Thoracic aorta (tissue), 2 donors: ENCODE measurements around the gene GFRA1. TPM values are rescaled to one million over a fixed set of nuclear protein-coding genes. Genes with fewer than 3 reads are reported as not detected.

Experiments used
- ATAC-seq: fragments of 150-250 bp; one replicate; pipeline ENCODE4 v1.8.0; 2017; ENCODE audit warnings: low read depth; ENCODE audit not compliant: insufficient number of reproducible peaks, low FRiP score
- DNase-seq: peaks from one replicate; pipeline ENCODE4 v3.0.0-alpha.2; 2020; ENCODE audit warnings: low spot score
- H3K27ac ChIP-seq, 2 donors: fragments of 200-600 bp; sonication (generic); 1 replicate in 1 of 2; 2 replicates in 1 of 2; pipeline ENCODE4 v1.5.1; 2016; ENCODE audit warnings: mild to moderate bottlenecking in 2 of 2, moderate library complexity in 2 of 2
- H3K27me3 ChIP-seq: fragments of 200-600 bp; sonication (generic); replicated peaks from 2 replicates; pipeline ENCODE4 v1.6.0; 2016; ENCODE audit warnings: mild to moderate bottlenecking; ENCODE audit not compliant: insufficient read depth
- H3K36me3 ChIP-seq: fragments of 200-600 bp; sonication (generic); one replicate; pipeline ENCODE4 v1.5.1; 2016
- H3K4me1 ChIP-seq, 2 donors: fragments of 200-600 bp; sonication (generic); 1 replicate in 1 of 2; 2 replicates in 1 of 2; pipeline versions ENCODE4 v1.5.1 to v1.6.0; 2016; ENCODE audit warnings: low read depth in 2 of 2, mild to moderate bottlenecking in 1 of 2; ENCODE audit not compliant: control insufficient read depth in 1 of 2
- H3K4me3 ChIP-seq: fragments of 200-600 bp; sonication (generic); 2 replicates; pipeline ENCODE4 v1.5.1; 2016; ENCODE audit warnings: mild to moderate bottlenecking
- H3K9me3 ChIP-seq: fragments of 200-600 bp; sonication (generic); 2 replicates; pipeline ENCODE4 v1.5.1; 2016
- CTCF ChIP-seq: fragments of 200-600 bp; sonication (generic); IDR thresholded peaks from one replicate; pipeline ENCODE4 v1.5.1; 2019; ENCODE audit warnings: antibody characterized with exemption
- total RNA-seq, 2 donors: library from RNA; depleted of rRNA; stranded (reverse); fragments of >200 nt; gene quantifications; one replicate each; pipeline versions ENCODE4 v1.1.0 to v1.2.3, GENCODE V29; 2016

GFRA1 gene
- total RNA-seq, 2 donors from 2014 or later: 5.8 to 9.3 TPM

GRCh38 chr10:116256752-116257259 lies 16.2 kb downstream of the GFRA1 start:
- no peaks in the 10 kb centered on the region for H3K36me3 ChIP-seq
- no peaks in the 10 kb centered on the region for H3K27me3 ChIP-seq
- DNase-seq (no peak), ATAC-seq (no peak)
- H3K9me3 ChIP-seq: no peaks in the 10 kb centered on the region
- no peak overlapping the region for H3K27ac ChIP-seq
- peaks cover 0 to 5% of the 10 kb centered on the region in 2 donors for H3K4me1 ChIP-seq
- no peak for TF ChIP-seq CTCF
- H3K4me3 ChIP-seq: no peak overlapping the region

DNA sequence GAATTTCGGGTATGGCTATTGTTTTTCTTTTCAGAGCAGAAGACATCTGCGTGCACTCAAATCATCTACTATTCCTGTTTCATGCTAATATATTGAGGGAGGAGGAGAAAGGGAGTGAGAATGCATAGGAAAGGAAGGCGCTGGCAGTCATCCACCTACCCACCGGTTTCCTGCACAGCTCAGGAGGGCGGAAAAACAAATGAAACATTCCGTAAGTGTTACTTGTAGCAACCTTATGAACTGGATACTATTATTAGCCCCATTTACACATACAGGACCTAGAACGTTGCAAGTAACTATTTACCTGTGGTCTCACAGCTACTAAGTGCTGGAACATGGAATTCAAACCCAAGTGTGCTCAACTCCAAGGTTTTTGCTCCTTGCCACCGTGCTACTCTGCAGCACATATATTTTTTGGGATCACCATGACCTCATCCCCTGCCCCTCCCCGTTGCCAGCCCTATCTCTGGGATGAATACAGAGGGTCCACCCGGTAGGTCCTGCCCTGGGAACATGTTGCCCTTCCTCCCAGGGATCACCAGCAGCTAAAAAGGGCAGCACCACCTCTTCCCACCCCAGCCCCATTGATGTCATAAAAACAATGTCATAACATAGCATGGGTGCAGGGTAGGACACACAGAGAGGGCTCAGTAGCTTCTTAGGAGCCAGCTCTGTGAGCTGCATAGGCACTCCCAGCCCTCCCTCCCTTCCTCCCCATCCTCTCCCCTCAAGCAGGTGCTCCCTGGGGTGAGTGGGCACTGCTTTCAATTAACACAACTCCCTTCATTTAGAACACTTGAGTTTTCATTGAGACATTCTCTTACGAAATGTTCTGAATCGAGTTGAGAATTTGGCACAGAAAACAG lies 16.9 kb downstream of the GFRA1 start:
- Histone ChIP-seq H3K36me3 (no peaks in the 10 kb centered on the region), H3K27ac (no peak overlapping the region), H3K27me3 (no peaks in the 10 kb centered on the region), H3K4me1 (peaks cover 0 to 5% of the 10 kb centered on the region in 2 donors), H3K9me3 (no peaks in the 10 kb centered on the region), H3K4me3 (no peak overlapping the region)
- DNase-seq: no peak
- no peak for TF ChIP-seq CTCF
- ATAC-seq: no peak

DNA sequence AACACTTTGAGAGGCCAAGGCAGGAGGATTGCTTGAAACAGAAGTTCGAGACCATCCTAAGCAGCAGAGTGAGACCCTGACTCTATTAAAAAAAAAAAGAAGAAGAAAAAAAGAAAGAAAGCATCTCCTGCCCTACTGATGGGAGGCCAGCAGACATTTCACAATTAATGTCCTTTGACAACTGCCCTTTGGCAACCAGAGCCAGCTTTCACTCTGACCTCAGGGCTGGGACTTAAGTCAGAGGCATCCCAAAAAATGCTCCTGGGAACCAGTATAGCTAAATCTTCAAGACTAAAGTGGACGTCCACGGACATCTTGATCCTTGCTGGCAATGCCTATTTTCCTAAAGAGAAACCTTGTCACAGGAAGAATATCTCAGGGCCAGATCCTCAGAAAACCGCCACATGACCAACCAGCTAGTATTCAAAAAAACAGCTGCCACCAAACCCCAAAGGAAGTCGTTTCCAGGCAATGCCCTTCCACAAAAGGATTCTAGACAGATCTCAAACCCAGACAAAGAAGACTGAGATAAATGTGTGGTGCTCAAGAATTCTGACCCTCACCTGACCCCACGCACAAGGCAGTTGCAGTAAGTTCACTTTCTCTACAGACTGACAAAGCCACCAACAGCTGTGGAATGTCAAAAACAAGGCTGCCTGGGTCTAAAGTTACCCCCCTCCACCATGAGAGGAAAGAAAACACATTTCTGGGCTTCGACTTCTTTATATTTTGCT lies 18.4 kb downstream of the GFRA1 start:
- H3K9me3 ChIP-seq: no peaks in the 10 kb centered on the region
- peaks cover 0 to 5% of the 10 kb centered on the region in 2 donors for H3K4me1 ChIP-seq
- H3K4me3 ChIP-seq: no peak overlapping the region
- ATAC-seq (no peak), DNase-seq (no peak)
- no peaks in the 10 kb centered on the region for H3K36me3 ChIP-seq
- H3K27me3 ChIP-seq: no peaks in the 10 kb centered on the region
- H3K27ac ChIP-seq: no peak overlapping the region
- no peak for TF ChIP-seq CTCF

DNA sequence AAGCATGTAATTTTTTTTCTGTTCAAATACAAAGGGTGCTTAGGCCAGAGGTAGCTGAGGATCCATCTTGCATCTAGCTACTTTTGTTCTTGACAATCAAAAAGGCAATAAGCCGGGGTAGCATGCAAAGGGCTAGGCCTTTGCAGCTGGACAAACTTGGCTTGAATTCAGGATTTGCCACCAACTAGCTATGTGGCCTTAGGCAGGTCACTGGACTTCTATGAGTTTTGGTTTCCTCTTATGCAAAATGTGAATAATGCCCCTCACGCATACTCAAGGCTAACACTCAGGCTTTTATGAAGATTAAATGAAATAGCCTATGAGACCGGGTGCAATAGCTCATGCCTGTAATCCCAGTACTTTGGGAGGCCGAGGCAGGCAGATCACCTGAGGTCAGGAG lies 19.3 kb downstream of the GFRA1 start:
- Histone ChIP-seq H3K4me1 (peaks cover 0 to 5% of the 10 kb centered on the region in 2 donors), H3K36me3 (no peaks in the 10 kb centered on the region), H3K4me3 (no peak overlapping the region), H3K27me3 (no peaks in the 10 kb centered on the region), H3K27ac (no peak overlapping the region), H3K9me3 (no peaks in the 10 kb centered on the region)
- ATAC-seq: no peak
- no peak for TF ChIP-seq CTCF
- no peak for DNase-seq
